HG03066 (cell line): Measurements from ENCODE around the gene SLC6A2.

Source experiments
- ATAC-seq: cut with Tn5 transposase; IDR thresholded peaks from one replicate; pipeline ENCODE4 v1.9.1; 2021; ENCODE audit warnings: low read depth; ENCODE audit not compliant: unreplicated experiment

Gene SLC6A2

GRCh38 chr16:55668340-55669281 is 12.8 kb downstream of the SLC6A2 start:
- no peak for ATAC-seq

DNA sequence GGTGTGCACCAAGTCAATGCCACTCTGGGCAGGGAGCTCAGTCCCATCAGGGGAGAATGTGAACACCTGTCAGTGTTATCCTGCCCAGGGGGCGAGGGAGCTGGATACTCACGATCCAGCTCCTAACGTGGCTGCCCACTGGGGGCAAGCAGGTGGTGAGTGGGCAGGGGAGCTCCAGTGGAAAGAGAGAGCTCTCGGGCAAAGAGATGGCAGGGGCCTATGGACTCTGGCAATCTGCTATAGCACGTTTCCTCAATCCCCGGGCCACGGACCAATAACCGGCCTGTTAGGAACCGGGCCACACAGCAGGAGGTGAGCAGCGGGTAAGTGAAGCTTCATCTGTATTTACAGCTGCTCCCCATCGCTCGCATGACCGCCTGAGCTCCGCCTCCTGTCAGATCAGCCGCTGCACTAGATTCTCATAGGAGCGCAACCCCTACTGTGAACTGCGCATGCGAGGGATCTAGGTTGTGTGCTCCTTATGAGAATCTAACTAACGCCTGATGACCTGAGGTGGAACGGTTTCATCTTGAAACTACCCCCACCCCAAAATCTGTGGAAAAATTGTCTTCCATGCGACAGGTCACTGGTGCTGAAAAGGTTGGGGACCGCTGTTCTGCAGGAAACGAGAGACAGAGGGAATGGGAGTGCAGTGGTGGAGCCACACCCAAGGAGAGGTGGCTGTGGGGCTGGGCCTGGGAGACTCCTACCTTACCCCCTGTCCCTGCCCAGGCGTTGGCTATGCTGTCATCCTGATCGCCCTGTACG is 15.6 kb downstream of the SLC6A2 start:
- ATAC-seq = no peak

GRCh38 chr16:55671974-55672280 is 16.1 kb downstream of the SLC6A2 start:
- ATAC-seq = no peak

- no peak for ATAC-seq
Observed at GRCh38 chr16:55672471-55672870, 16.7 kb downstream of the SLC6A2 start.

GRCh38 chr16:55678161-55678821 is 22.5 kb downstream of the SLC6A2 start:
- ATAC-seq = no peak

- no peak for ATAC-seq
Observed at GRCh38 chr16:55682086-55682485, 26.3 kb downstream of the SLC6A2 start.

GRCh38 chr16:55685973-55686372 is 30.2 kb downstream of the SLC6A2 start:
- ATAC-seq = no peak

- no peak for ATAC-seq
Observed at GRCh38 chr16:55686671-55687070, 30.9 kb downstream of the SLC6A2 start.

DNA sequence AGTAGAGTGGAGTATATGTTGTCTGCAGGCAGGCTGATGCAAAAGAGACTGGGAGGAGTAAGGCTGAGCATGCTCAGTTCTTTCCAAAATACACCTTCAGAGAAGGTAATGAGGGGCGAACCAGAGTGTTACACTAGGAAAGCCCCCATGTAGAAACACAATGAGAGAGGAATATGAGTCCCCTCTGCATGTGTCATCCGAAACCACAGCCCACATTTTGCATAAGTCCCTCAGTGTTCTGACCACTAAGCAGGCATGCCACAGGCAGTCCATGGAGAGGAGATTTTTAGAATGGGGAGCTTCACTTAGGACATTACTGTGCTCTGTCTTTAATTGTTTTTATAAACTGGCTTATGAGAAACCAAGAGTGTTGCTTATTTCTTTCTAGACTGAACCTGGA is 32.0 kb downstream of the SLC6A2 start:
- ATAC-seq = no peak

DNA sequence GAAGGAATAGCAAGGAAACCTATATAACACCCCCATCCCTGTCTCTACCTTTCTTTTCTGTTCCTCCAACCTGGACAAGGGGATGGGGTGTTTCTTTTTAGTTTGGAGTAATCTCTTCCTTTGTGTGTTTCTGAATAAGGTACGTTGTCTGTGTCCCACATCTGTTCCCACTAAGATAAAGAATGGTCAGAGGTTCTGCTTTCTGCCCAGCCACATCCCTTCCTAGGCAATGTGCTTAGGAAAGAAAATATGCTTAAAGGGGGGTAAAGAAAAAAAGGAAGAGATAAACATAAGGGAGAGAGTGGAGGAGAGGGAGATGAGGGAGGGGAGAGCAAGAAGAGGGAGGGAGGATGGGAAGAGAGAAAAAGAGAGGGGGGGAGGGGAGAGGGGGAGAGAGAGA is 35.1 kb downstream of the SLC6A2 start:
- ATAC-seq = no peak

GRCh38 chr16:55691771-55692170 is 36.0 kb downstream of the SLC6A2 start:
- no peak for ATAC-seq

- ATAC-seq = no peak
Observed at GRCh38 chr16:55695595-55695994, 39.8 kb downstream of the SLC6A2 start.

DNA sequence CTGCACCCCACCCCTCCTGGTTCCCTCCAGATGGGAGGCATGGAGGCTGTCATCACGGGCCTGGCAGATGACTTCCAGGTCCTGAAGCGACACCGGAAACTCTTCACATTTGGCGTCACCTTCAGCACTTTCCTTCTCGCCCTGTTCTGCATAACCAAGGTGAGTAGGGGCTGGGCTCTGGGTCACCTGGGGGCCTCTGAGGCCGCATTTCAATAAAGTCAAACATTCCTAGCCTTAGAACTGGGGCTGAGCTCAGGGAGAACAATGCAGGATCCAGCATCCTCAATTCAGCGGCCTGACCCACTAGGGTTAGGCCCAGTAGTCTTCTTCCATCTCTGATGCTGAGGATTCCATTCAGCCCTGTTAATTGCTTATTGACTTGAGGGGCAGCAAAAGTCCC is 42.1 kb downstream of the SLC6A2 start:
- ATAC-seq = no peak

DNA sequence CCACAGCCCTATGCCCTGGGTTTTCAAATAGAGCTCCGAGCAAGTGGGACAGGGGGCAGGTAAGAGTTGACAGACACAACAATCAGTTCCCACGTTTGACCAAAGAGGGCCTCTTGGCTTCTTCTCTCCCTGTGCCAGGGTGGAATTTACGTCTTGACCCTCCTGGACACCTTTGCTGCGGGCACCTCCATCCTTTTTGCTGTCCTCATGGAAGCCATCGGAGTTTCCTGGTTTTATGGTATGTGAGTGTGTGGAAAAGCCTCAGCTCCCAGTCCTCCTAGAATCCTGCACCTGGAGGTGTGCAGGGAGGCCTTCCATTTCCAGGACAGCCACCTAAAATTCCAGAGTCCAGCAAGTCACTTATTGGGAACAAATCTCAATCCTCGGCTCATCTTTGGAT is 42.5 kb downstream of the SLC6A2 start:
- ATAC-seq = no peak

DNA sequence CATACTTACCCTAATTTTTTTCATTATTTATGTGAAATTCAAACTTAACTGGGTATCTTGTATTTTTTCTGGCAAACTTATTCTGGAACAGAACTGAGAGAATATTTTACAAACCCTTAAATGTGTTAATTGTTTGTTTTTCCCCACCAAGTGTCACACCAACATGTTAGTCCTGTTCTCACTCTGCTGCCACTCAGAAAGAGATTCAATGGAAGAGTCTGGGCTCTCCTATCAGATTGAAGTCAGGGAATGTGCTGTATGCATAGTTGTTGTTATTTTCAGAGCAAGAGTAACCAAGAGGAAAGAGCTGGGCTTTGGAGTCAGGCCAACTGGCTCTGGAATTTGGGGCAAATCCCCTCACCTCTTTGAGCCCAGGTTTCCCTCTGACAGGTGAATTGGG is 43.2 kb downstream of the SLC6A2 start:
- ATAC-seq = no peak

DNA sequence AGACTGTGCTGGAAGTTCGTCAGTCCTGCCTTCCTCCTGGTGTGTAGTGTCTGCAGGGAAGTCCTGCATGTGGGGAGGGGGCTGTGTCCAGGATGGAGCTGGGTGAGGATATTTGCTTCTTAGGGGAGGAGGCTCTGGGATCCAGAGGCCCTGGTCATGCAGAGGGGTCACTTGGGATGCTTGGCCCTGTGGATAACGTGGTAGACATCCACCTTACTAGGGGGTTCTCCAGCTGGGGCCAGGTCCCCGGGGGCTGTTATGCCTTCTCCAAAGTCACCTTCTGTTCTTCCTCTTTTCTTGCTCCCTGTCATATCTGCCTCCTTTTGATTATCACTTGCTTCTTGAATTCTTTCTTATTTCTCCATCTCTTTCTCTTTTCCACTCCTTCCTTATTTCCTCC is 43.8 kb downstream of the SLC6A2 start:
- ATAC-seq = no peak

GRCh38 chr16:55700067-55700466 is 44.3 kb downstream of the SLC6A2 start:
- no peak for ATAC-seq

DNA sequence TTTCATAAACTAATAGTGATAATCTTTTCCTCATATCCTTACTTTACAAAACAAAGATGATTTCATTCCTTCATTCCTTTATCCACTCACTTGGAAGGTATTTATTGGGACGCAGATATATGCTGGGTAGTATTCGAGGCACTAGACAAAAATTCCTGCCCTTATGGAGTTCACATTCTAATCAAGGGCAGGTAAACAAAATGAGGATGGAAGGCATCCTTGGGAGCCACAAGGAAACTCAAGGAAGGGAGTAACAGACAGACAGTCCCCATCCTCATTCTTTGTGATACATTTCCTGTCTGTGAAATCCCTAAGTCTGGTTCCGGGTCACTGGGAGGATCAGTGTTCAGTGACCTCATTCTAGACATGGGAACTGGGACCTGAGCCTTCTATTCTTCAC is 45.2 kb downstream of the SLC6A2 start:
- ATAC-seq = no peak

DNA sequence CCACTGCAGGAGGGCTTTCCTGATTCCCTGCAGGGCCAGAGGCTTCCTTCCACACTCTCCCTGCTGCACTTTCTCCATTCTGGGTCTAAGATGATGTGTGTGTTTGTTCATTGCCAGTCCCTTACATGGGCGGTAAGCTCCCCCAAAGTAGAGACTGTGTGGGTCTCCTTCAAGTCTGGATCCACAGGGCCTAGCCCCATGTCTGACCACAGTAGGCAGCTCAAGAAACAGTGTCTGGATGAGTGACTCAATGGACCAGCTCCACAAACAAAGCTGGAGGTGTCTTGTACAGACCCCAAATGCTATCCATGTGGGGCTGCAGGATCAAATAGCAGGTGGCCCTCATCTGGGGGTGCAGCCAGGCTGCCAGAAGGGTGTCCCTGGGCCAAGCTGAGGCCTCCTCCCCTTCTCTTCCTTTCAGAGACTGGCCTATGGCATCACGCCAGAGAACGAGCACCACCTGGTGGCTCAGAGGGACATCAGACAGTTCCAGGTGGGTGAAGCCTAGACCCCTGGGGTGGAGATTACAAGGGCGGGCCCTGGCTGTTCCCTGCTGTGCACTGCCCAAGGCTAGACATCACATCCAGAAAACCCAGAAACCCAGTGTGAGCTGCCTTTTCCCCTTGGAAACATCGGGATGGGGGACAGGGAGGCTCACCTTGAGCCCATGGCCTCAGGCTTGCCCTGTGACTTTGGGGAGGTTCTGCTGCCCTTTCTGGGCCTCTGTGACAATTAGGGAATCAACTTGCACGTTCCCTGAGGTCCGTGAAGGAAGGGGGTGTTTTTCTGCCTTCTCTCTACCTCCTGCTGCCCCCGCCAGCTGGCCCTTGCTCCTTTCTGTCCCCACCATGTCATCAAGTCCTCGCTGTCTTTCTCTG is 45.9 kb downstream of the SLC6A2 start:
- ATAC-seq = no peak
